Hepatocyte (in vitro differentiated cells): Measurements from ENCODE around the gene ZCRB1.

ENCODE experiments used
- CTCF ChIP-seq: fragments of 200-600 bp; sonication (generic); IDR thresholded peaks from 2 replicates; pipeline ENCODE4 v1.5.1; 2016; ENCODE audit warnings: antibody characterized with exemption, mild to moderate bottlenecking; ENCODE audit not compliant: poor library complexity
- EZH2 ChIP-seq: fragments of 200-600 bp; sonication (generic); IDR thresholded peaks from 2 replicates; pipeline ENCODE4 v1.6.1; 2016; ENCODE audit warnings: antibody characterized with exemption, mild to moderate bottlenecking, borderline replicate concordance
- EZH2phosphoT487 ChIP-seq: fragments of 200-600 bp; sonication (generic); IDR thresholded peaks from one replicate; pipeline ENCODE4 v1.6.1; 2018; ENCODE audit warnings: antibody characterized with exemption, mild to moderate bottlenecking, low read depth, moderate library complexity; ENCODE audit not compliant: unreplicated experiment, severe bottlenecking

GRCh38 chr12:42284876-42285275, 41.0 kb downstream of the ZCRB1 start:
- TF ChIP-seq CTCF (no peak), EZH2phosphoT487 (no peak), EZH2 (no peak)
